GM08714 (cell line): ENCODE data around the gene STPG2.
"Not testable (repeated sequence)": the region's sequence is repeated elsewhere in the genome, so short reads cannot be mapped to it uniquely, and the experiment has no call there.

Source experiments
- H3K4me3 ChIP-seq: fragments of 200-500 bp; sonication (Bioruptor generic); 2 replicates; pipeline ENCODE4 v1.5.1; 2014; ENCODE audit warnings: mild to moderate bottlenecking, low read length, inconsistent platforms
- ZNF274 ChIP-seq: IDR thresholded peaks from 2 replicates; pipeline ENCODE4 v1.6.1; 2012; ENCODE audit warnings: mild to moderate bottlenecking, low read depth, low read length

STPG2 gene

GRCh38 chr4:97747945-97748344, 395.3 kb downstream of the STPG2 start:
- no peak for TF ChIP-seq ZNF274
- H3K4me3 ChIP-seq, result no peak overlapping the region

GRCh38 chr4:97720869-97721432, 422.3 kb downstream of the STPG2 start:
- TF ChIP-seq ZNF274, result no peak
- H3K4me3 ChIP-seq, result no peak overlapping the region

GRCh38 chr4:97691111-97691605, 452.1 kb downstream of the STPG2 start:
- no peak overlapping the region for H3K4me3 ChIP-seq
- no peak for TF ChIP-seq ZNF274

- TF ChIP-seq ZNF274, result no peak
- H3K4me3 ChIP-seq, result no peak overlapping the region
These were observed 472.5 kb downstream of the STPG2 start for GRCh38 chr4:97670703-97671269.

- no peak for TF ChIP-seq ZNF274
- no peak overlapping the region for H3K4me3 ChIP-seq
These were observed 477.7 kb downstream of the STPG2 start for GRCh38 chr4:97665553-97665952.

- TF ChIP-seq ZNF274, result no peak
- no peak overlapping the region for H3K4me3 ChIP-seq
These were observed 478.5 kb downstream of the STPG2 start for GRCh38 chr4:97664741-97665140.

- no peak overlapping the region for H3K4me3 ChIP-seq
These were observed 481.1 kb downstream of the STPG2 start for GRCh38 chr4:97662133-97662532.

GRCh38 chr4:97656044-97656720, 487.1 kb downstream of the STPG2 start:
- no peak overlapping the region for H3K4me3 ChIP-seq
- no peak for TF ChIP-seq ZNF274

More at GRCh38 chr4:97662133-97662532, 481.1 kb downstream of the STPG2 start:
- no peak for TF ChIP-seq ZNF274

GRCh38 chr4:97653701-97654100, 489.6 kb downstream of the STPG2 start:
- H3K4me3 ChIP-seq, result no peak overlapping the region

GRCh38 chr4:97646997-97647396, 496.3 kb downstream of the STPG2 start:
- no peak overlapping the region for H3K4me3 ChIP-seq
- TF ChIP-seq ZNF274, result no peak

More at GRCh38 chr4:97653701-97654100, 489.6 kb downstream of the STPG2 start:
- TF ChIP-seq ZNF274, result no peak

GRCh38 chr4:97645071-97645821, 498.0 kb downstream of the STPG2 start:
- TF ChIP-seq ZNF274, result no peak
- no peak overlapping the region for H3K4me3 ChIP-seq

- no peak for TF ChIP-seq ZNF274
These were observed 500.1 kb downstream of the STPG2 start for GRCh38 chr4:97643179-97643578.

GRCh38 chr4:97639961-97640360, 503.3 kb downstream of the STPG2 start:
- no peak overlapping the region for H3K4me3 ChIP-seq
- no peak for TF ChIP-seq ZNF274

More at GRCh38 chr4:97643179-97643578, 500.1 kb downstream of the STPG2 start:
- no peak overlapping the region for H3K4me3 ChIP-seq

GRCh38 chr4:97633831-97634230, 509.4 kb downstream of the STPG2 start:
- not testable (repeated sequence) for H3K4me3 ChIP-seq

- no peak for TF ChIP-seq ZNF274
- H3K4me3 ChIP-seq, result no peak overlapping the region
These were observed 515.5 kb downstream of the STPG2 start for GRCh38 chr4:97627750-97628149.

GRCh38 chr4:97624204-97624603, 519.1 kb downstream of the STPG2 start:
- no peak overlapping the region for H3K4me3 ChIP-seq
- TF ChIP-seq ZNF274, result no peak
